PFSK-1 (cell line): ENCODE results near the gene CDX1.

Experiments
- FOXP2 ChIP-seq: optimal IDR thresholded peaks from 2 replicates; pipeline ENCODE3; 2011; ENCODE audit warnings: borderline replicate concordance, control low read depth, inconsistent platforms; ENCODE audit not compliant: insufficient read depth; ENCODE audit errors: extremely low read length, extremely low read depth
- POLR2AphosphoS5 ChIP-seq: IDR thresholded peaks from 2 replicates; pipeline ENCODE4 v1.6.1; 2012; ENCODE audit warnings: low read depth, mild to moderate bottlenecking, control low read depth, low read length, moderate library complexity
- REST ChIP-seq, 2 experiments: IDR thresholded peaks; 2 replicates each; pipeline versions ENCODE4 v1.6.1 to v1.8.0; 2011 to 2012; ENCODE audit warnings: low read depth in 2 of 2, low read length in 2 of 2, control low read depth in 1 of 2, inconsistent platforms in 1 of 2, mild to moderate bottlenecking in 1 of 2, moderate library complexity in 1 of 2; ENCODE audit not compliant: insufficient read depth in 1 of 2
- SIN3A ChIP-seq: IDR thresholded peaks from 2 replicates; pipeline ENCODE4 v1.6.1; 2012; ENCODE audit warnings: mild to moderate bottlenecking, low read length, moderate library complexity, borderline replicate concordance; ENCODE audit not compliant: insufficient read depth
- TAF1 ChIP-seq: IDR thresholded peaks from 2 replicates; pipeline ENCODE4 v1.6.1; 2012; ENCODE audit warnings: low read length, control low read depth, borderline replicate concordance; ENCODE audit not compliant: insufficient read depth

Gene CDX1

GRCh38 chr5:150149618-150150017 is 17.0 kb upstream of the CDX1 start:
- TF ChIP-seq POLR2AphosphoS5 (no peak), FOXP2 (no peak), SIN3A (no peak), REST (IDR thresholded peaks at IDR 0.05; ENCODE audit: insufficient read depth in 1 of 2, low read depth in 2 of 2, low read length in 2 of 2) (no peak), TAF1 (no peak)

- TF ChIP-seq FOXP2: no peak
- no peak for TF ChIP-seq REST (IDR thresholded peaks at IDR 0.05; ENCODE audit: insufficient read depth in 1 of 2, low read depth in 2 of 2, low read length in 2 of 2)
- no peak for TF ChIP-seq SIN3A
- no peak for TF ChIP-seq POLR2AphosphoS5
- TF ChIP-seq TAF1: no peak
Observed at GRCh38 chr5:150152636-150153462, 13.7 kb upstream of the CDX1 start.

- no peak for TF ChIP-seq SIN3A
- TF ChIP-seq REST (IDR thresholded peaks at IDR 0.05; ENCODE audit: insufficient read depth in 1 of 2, low read depth in 2 of 2, low read length in 2 of 2): no peak
- TF ChIP-seq TAF1: no peak
- no peak for TF ChIP-seq FOXP2
- no peak for TF ChIP-seq POLR2AphosphoS5
Observed at GRCh38 chr5:150153483-150153882, 13.1 kb upstream of the CDX1 start.

GRCh38 chr5:150153957-150154617 is 12.5 kb upstream of the CDX1 start:
- TF ChIP-seq SIN3A (no peak), REST (IDR thresholded peaks at IDR 0.05; ENCODE audit: insufficient read depth in 1 of 2, low read depth in 2 of 2, low read length in 2 of 2) (no peak), TAF1 (no peak), POLR2AphosphoS5 (no peak), FOXP2 (no peak)
